Endodermal cell (in vitro differentiated cells): ENCODE measurements around the gene NLN. TPM values are rescaled to one million over a fixed set of nuclear protein-coding genes. Genes with fewer than 3 reads are reported as not detected.

Experiments
- DNase-seq: peaks from one replicate; pipeline ENCODE4 v3.0.0-alpha.2; 2017
- H3K27ac ChIP-seq: 2 replicates; pipeline ENCODE4 v1.5.1; 2013; ENCODE audit warnings: mild to moderate bottlenecking, low read depth, low read length, moderate library complexity
- H3K27me3 ChIP-seq: 2 replicates; pipeline ENCODE4 v1.6.1; 2013; ENCODE audit warnings: mild to moderate bottlenecking, low read length, moderate library complexity; ENCODE audit not compliant: insufficient read depth, control insufficient read depth, poor library complexity, severe bottlenecking
- H3K36me3 ChIP-seq: 2 replicates; pipeline ENCODE4 v1.7.0; 2013; ENCODE audit warnings: mild to moderate bottlenecking, low read length, moderate library complexity; ENCODE audit not compliant: control insufficient read depth, insufficient read depth
- H3K4me1 ChIP-seq: one replicate; pipeline ENCODE4 v1.7.0; 2013; ENCODE audit warnings: low read length; ENCODE audit not compliant: control insufficient read depth, insufficient read depth
- H3K4me3 ChIP-seq: 2 replicates; pipeline ENCODE4 v1.5.1; 2013; ENCODE audit warnings: mild to moderate bottlenecking, low read length, moderate library complexity
- H3K9ac ChIP-seq: 2 replicates; pipeline ENCODE4 v1.6.1; 2013; ENCODE audit warnings: mild to moderate bottlenecking, low read length, moderate library complexity; ENCODE audit not compliant: poor library complexity, severe bottlenecking; ENCODE audit errors: extremely low read depth
- H3K9me3 ChIP-seq: 2 replicates; pipeline ENCODE4 v1.6.1; 2013; ENCODE audit warnings: mild to moderate bottlenecking, low read length, moderate library complexity; ENCODE audit not compliant: control insufficient read depth
- H3K27ac Mint-ChIP-seq: 2 replicates; pipeline ENCODE4 v1.8.0; 2020; ENCODE audit warnings: mixed read lengths
- H3K27me3 Mint-ChIP-seq: 2 replicates; pipeline ENCODE4 v1.8.0; 2021; ENCODE audit warnings: mild to moderate bottlenecking, mixed read lengths; ENCODE audit not compliant: insufficient read depth
- H3K36me3 Mint-ChIP-seq: 2 replicates; pipeline ENCODE4 v1.8.0; 2020; ENCODE audit warnings: low read depth, mixed read lengths
- H3K4me1 Mint-ChIP-seq: 2 replicates; pipeline ENCODE4 v1.8.0; 2020; ENCODE audit warnings: mixed read lengths
- H3K4me3 Mint-ChIP-seq: 2 replicates; pipeline ENCODE4 v1.8.0; 2020; ENCODE audit warnings: mild to moderate bottlenecking, moderate library complexity, mixed read lengths
- H3K9me3 Mint-ChIP-seq: 2 replicates; pipeline ENCODE4 v1.8.0; 2020; ENCODE audit warnings: mild to moderate bottlenecking, mixed read lengths
- CTCF ChIP-seq: fragments of 200-600 bp; sonication (generic); conservative IDR thresholded peaks from 2 replicates; pipeline ENCODE4 v1.5.0; 2021; ENCODE audit warnings: antibody characterized with exemption, mild to moderate bottlenecking
- WGBS, 2 experiments: methylation state at CpG; one replicate each; pipeline versions ENCODE4 v1.1.5 to v1.1.7; 2013; ENCODE audit warnings: missing lambda C conversion rate in 2 of 2, mixed read lengths in 1 of 2; ENCODE audit not compliant: insufficient coverage in 1 of 2, insufficient read length in 1 of 2; 5-methylcytosine and 5-hydroxymethylcytosine counted together
- total RNA-seq, 2 donors: library from RNA; stranded (reverse); fragmentation: NEBNext Ultra II Directional in 1 of 2; extraction: Animal tissue kit (Norgen Biotek cat#: 25700) in 1 of 2; gene quantifications; 2 replicates in 1 of 2; 3 replicates in 1 of 2; pipeline ENCODE4 v1.2.1, GENCODE V29; 2021

NLN gene
- total RNA-seq, 2 donors from 2014 or later: 110 to 136 TPM

- Histone ChIP-seq H3K4me1 (no peaks in the 10 kb centered on the region), H3K36me3 (peaks cover 24% of the 10 kb centered on the region), H3K4me3 (no peak overlapping the region), H3K27ac (no peak overlapping the region), H3K27me3 (no peaks in the 10 kb centered on the region), H3K9me3 (no peaks in the 10 kb centered on the region), H3K9ac (no peak overlapping the region)
- Mint-ChIP-seq H3K4me3 (no peak overlapping the region), H3K27ac (no peak overlapping the region), H3K27me3 (no peaks in the 10 kb centered on the region), H3K4me1 (no peaks in the 10 kb centered on the region), H3K36me3 (peaks cover 24% of the 10 kb centered on the region), H3K9me3 (no peaks in the 10 kb centered on the region)
- no peak for TF ChIP-seq CTCF
- DNase-seq: no peak
- 89 to 95% methylated on average over 3 to 4 of the region's 4 CpGs for WGBS, 2 experiments
These were observed 36.6 kb downstream of the NLN start for GRCh38 chr5:65758546-65759144.

- H3K4me3 ChIP-seq: no peak overlapping the region
- no peak for DNase-seq
- H3K9me3 ChIP-seq: no peaks in the 10 kb centered on the region
- Mint-ChIP-seq H3K4me3 (no peak overlapping the region), H3K27me3 (no peaks in the 10 kb centered on the region), H3K4me1 (no peaks in the 10 kb centered on the region), H3K36me3 (peaks cover 35% of the 10 kb centered on the region), H3K9me3 (no peaks in the 10 kb centered on the region), H3K27ac (no peak overlapping the region)
- H3K27me3 ChIP-seq: no peaks in the 10 kb centered on the region
- H3K4me1 ChIP-seq: no peaks in the 10 kb centered on the region
- WGBS, 2 experiments: 67 to 91% methylated on average over 1 to 2 of the region's 2 CpGs
- H3K9ac ChIP-seq: no peak overlapping the region
- peaks cover 24% of the 10 kb centered on the region for H3K36me3 ChIP-seq
- TF ChIP-seq CTCF: no peak
- no peak overlapping the region for H3K27ac ChIP-seq
These were observed 38.7 kb downstream of the NLN start for GRCh38 chr5:65760504-65761275.

- Histone ChIP-seq H3K27me3 (no peaks in the 10 kb centered on the region), H3K9ac (no peak overlapping the region), H3K36me3 (peaks cover 24% of the 10 kb centered on the region), H3K4me1 (no peaks in the 10 kb centered on the region), H3K4me3 (no peak overlapping the region), H3K27ac (no peak overlapping the region), H3K9me3 (no peaks in the 10 kb centered on the region)
- no peak overlapping the region for H3K4me3 Mint-ChIP-seq
- H3K27ac Mint-ChIP-seq: no peak overlapping the region
- TF ChIP-seq CTCF: no peak
- H3K9me3 Mint-ChIP-seq: peaks cover 11% of the 10 kb centered on the region
- DNase-seq: no peak
- peaks cover 50% of the 10 kb centered on the region for H3K36me3 Mint-ChIP-seq
- H3K27me3 Mint-ChIP-seq: no peaks in the 10 kb centered on the region
- H3K4me1 Mint-ChIP-seq: no peaks in the 10 kb centered on the region
- WGBS, 2 experiments: 89% methylated on average over 1 of the region's 1 CpG; no CpG with 5 or more reads in 1 of the 2 experiments
These were observed 40.2 kb downstream of the NLN start for GRCh38 chr5:65762234-65762633.
